ENCODE results near the gene MAPK1.
"Not testable (repeated sequence)": the region's sequence is repeated elsewhere in the genome, so short reads cannot be mapped to it uniquely, and the experiment has no call there.

Gene MAPK1

GRCh38 chr22:21867528-21868266 lies at the start of gene MAPK1:
Gene MAPK1 (minus strand): TSS chr22:21867645. CDS start chr22:21867440, 205 bp downstream.
- DNase-seq, result peak; percentile 94

GRCh38 chr22:21916309-21916918 lies 49.0 kb upstream of the MAPK1 start:
- DNase-seq, result no peak

- DNase-seq, result no peak
Observed at GRCh38 chr22:21915624-21916308, 48.3 kb upstream of the MAPK1 start.

- DNase-seq, result not testable (repeated sequence)
Observed at GRCh38 chr22:21914033-21914642, 46.7 kb upstream of the MAPK1 start.

- DNase-seq, result not testable (repeated sequence)
Observed at GRCh38 chr22:21910367-21910766, 42.9 kb upstream of the MAPK1 start.

- no peak for DNase-seq
Observed at GRCh38 chr22:21909871-21910270, 42.4 kb upstream of the MAPK1 start.

GRCh38 chr22:21907638-21908522 lies 40.4 kb upstream of the MAPK1 start:
- DNase-seq, result no peak

- not testable (repeated sequence) for DNase-seq
Observed at GRCh38 chr22:21905234-21905633, 37.8 kb upstream of the MAPK1 start.

GRCh38 chr22:21904250-21904789 lies 36.9 kb upstream of the MAPK1 start:
- no peak for DNase-seq

- DNase-seq, result no peak
Observed at GRCh38 chr22:21903283-21903682, 35.8 kb upstream of the MAPK1 start.

- DNase-seq, result no peak
Observed at GRCh38 chr22:21902296-21903087, 35.0 kb upstream of the MAPK1 start.

GRCh38 chr22:21898354-21898896 lies 31.0 kb upstream of the MAPK1 start:
- no peak for DNase-seq

GRCh38 chr22:21896951-21897513 lies 29.6 kb upstream of the MAPK1 start:
- no peak for DNase-seq

- not testable (repeated sequence) for DNase-seq
Observed at GRCh38 chr22:21896275-21896674, 28.8 kb upstream of the MAPK1 start.

GRCh38 chr22:21894799-21895198 lies 27.4 kb upstream of the MAPK1 start:
- DNase-seq, result no peak

- DNase-seq, result no peak
Observed at GRCh38 chr22:21889251-21889990, 22.0 kb upstream of the MAPK1 start.

GRCh38 chr22:21887841-21888240 lies 20.4 kb upstream of the MAPK1 start:
- no peak for DNase-seq

- not testable (repeated sequence) for DNase-seq
Observed at GRCh38 chr22:21883930-21884329, 16.5 kb upstream of the MAPK1 start.

- not testable (repeated sequence) for DNase-seq
Observed at GRCh38 chr22:21882754-21883333, 15.4 kb upstream of the MAPK1 start.

All from CD4-positive, alpha-beta T cell treated with Interleukin-12 subunit alpha and Interleukin-12 subunit beta, for 1 hour (primary cell).